PFSK-1 (cell line): ENCODE data around the gene ZBTB16.

Experiments used
- FOXP2 ChIP-seq: optimal IDR thresholded peaks from 2 replicates; pipeline ENCODE3; 2011; ENCODE audit warnings: borderline replicate concordance, control low read depth, inconsistent platforms; ENCODE audit not compliant: insufficient read depth; ENCODE audit errors: extremely low read length, extremely low read depth
- POLR2AphosphoS5 ChIP-seq: IDR thresholded peaks from 2 replicates; pipeline ENCODE4 v1.6.1; 2012; ENCODE audit warnings: low read depth, mild to moderate bottlenecking, control low read depth, low read length, moderate library complexity
- SIN3A ChIP-seq: IDR thresholded peaks from 2 replicates; pipeline ENCODE4 v1.6.1; 2012; ENCODE audit warnings: mild to moderate bottlenecking, low read length, moderate library complexity, borderline replicate concordance; ENCODE audit not compliant: insufficient read depth
- TAF1 ChIP-seq: IDR thresholded peaks from 2 replicates; pipeline ENCODE4 v1.6.1; 2012; ENCODE audit warnings: low read length, control low read depth, borderline replicate concordance; ENCODE audit not compliant: insufficient read depth
- TF ChIP-seq, protein P1 (sequence below), 2 experiments: IDR thresholded peaks; 2 replicates each; pipeline versions ENCODE4 v1.6.1 to v1.8.0; 2011 to 2012; ENCODE audit warnings: low read depth in 2 of 2, low read length in 2 of 2, control low read depth in 1 of 2, inconsistent platforms in 1 of 2, mild to moderate bottlenecking in 1 of 2, moderate library complexity in 1 of 2; ENCODE audit not compliant: insufficient read depth in 1 of 2

Gene ZBTB16

DNA sequence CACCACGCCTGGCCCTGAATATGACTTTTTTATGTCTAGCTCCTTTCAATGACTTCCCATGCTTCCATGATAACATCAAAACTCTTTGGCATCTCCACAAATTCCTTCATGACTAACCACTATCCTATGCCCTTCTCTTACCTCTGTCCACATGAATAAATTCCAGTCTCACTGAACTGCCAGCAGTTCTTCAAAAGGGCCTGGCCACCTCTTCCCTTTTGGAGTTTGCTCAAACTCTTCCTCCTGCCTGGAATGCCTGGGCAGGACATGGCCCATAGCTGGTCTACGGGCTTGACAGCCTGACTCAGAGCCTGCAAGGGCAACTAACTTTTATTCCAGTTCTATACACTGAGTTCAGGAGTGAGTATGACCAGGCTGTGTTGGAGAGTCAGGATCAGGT, 41.8 kb upstream of the ZBTB16 start:
- TF ChIP-seq POLR2AphosphoS5, result no peak

GRCh38 chr11:114019046-114019445, 40.5 kb upstream of the ZBTB16 start:
- TF ChIP-seq FOXP2 (no peak), TAF1 (no peak), SIN3A (no peak), POLR2AphosphoS5 (no peak)
- TF ChIP-seq, protein P1, sequence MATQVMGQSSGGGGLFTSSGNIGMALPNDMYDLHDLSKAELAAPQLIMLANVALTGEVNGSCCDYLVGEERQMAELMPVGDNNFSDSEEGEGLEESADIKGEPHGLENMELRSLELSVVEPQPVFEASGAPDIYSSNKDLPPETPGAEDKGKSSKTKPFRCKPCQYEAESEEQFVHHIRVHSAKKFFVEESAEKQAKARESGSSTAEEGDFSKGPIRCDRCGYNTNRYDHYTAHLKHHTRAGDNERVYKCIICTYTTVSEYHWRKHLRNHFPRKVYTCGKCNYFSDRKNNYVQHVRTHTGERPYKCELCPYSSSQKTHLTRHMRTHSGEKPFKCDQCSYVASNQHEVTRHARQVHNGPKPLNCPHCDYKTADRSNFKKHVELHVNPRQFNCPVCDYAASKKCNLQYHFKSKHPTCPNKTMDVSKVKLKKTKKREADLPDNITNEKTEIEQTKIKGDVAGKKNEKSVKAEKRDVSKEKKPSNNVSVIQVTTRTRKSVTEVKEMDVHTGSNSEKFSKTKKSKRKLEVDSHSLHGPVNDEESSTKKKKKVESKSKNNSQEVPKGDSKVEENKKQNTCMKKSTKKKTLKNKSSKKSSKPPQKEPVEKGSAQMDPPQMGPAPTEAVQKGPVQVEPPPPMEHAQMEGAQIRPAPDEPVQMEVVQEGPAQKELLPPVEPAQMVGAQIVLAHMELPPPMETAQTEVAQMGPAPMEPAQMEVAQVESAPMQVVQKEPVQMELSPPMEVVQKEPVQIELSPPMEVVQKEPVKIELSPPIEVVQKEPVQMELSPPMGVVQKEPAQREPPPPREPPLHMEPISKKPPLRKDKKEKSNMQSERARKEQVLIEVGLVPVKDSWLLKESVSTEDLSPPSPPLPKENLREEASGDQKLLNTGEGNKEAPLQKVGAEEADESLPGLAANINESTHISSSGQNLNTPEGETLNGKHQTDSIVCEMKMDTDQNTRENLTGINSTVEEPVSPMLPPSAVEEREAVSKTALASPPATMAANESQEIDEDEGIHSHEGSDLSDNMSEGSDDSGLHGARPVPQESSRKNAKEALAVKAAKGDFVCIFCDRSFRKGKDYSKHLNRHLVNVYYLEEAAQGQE (IDR thresholded peaks at IDR 0.05; ENCODE audit: insufficient read depth in 1 of 2, low read depth in 2 of 2, low read length in 2 of 2), result no peak

DNA sequence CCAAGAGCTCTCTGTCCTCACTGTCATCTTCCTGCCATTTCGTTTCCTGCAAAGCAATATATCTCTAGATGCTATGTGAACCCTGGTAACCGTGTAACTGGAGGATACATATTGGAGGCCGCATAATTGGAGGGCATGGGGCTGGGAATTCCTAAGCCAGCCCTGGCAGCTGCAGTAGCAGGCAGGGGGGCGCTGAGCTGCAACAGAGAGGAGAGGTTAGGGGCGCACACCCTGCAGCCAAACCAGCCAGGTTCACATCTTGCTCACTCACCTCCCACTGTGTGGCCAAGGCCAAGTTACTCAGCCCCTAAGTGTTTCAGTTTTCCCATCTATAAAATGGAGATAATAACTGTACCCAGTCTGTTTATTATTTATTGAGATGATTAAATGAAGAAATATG, 39.9 kb upstream of the ZBTB16 start:
- TF ChIP-seq, protein P1 (IDR thresholded peaks at IDR 0.05; ENCODE audit: insufficient read depth in 1 of 2, low read depth in 2 of 2, low read length in 2 of 2), result no peak
- no peak for TF ChIP-seq POLR2AphosphoS5
- TF ChIP-seq TAF1, result no peak
- TF ChIP-seq SIN3A, result no peak
- no peak for TF ChIP-seq FOXP2

GRCh38 chr11:114025329-114025907, 34.1 kb upstream of the ZBTB16 start:
- TF ChIP-seq POLR2AphosphoS5 (no peak), SIN3A (no peak), TAF1 (no peak), FOXP2 (no peak)
- TF ChIP-seq, protein P1 (IDR thresholded peaks at IDR 0.05; ENCODE audit: insufficient read depth in 1 of 2, low read depth in 2 of 2, low read length in 2 of 2), result no peak

- TF ChIP-seq, protein P1 (IDR thresholded peaks at IDR 0.05; ENCODE audit: insufficient read depth in 1 of 2, low read depth in 2 of 2, low read length in 2 of 2), result no peak
- TF ChIP-seq SIN3A (no peak), POLR2AphosphoS5 (no peak), TAF1 (no peak), FOXP2 (no peak)
Observed at GRCh38 chr11:114026355-114026754, 33.2 kb upstream of the ZBTB16 start.
